GM19468 (cell line): ENCODE results near the gene SORCS2.

Experiments
- ATAC-seq: cut with Tn5 transposase; IDR thresholded peaks from one replicate; pipeline ENCODE4 v1.9.1; 2021; ENCODE audit warnings: mild to moderate bottlenecking, moderate library complexity, moderate number of reproducible peaks; ENCODE audit not compliant: unreplicated experiment; ENCODE audit errors: extremely low read depth

The SORCS2 gene

GRCh38 chr4:7280926-7281690, 88.8 kb downstream of the SORCS2 start:
- ATAC-seq, result no peak

- ATAC-seq, result no peak
These were observed 89.6 kb downstream of the SORCS2 start for GRCh38 chr4:7281691-7282665.

- ATAC-seq, result no peak
These were observed 90.6 kb downstream of the SORCS2 start for GRCh38 chr4:7282786-7283440.

GRCh38 chr4:7285244-7286094, 93.1 kb downstream of the SORCS2 start:
- no peak for ATAC-seq

GRCh38 chr4:7286170-7286569, 93.8 kb downstream of the SORCS2 start:
- ATAC-seq, result no peak

GRCh38 chr4:7286798-7287197, 94.5 kb downstream of the SORCS2 start:
- no peak for ATAC-seq

- ATAC-seq, result no peak
These were observed 95.1 kb downstream of the SORCS2 start for GRCh38 chr4:7287274-7287917.

- no peak for ATAC-seq
These were observed 95.6 kb downstream of the SORCS2 start for GRCh38 chr4:7287918-7288280.

- no peak for ATAC-seq
These were observed 96.6 kb downstream of the SORCS2 start for GRCh38 chr4:7288751-7289523.

- ATAC-seq, result no peak
These were observed 97.3 kb downstream of the SORCS2 start for GRCh38 chr4:7289589-7289988.

GRCh38 chr4:7291372-7292114, 99.2 kb downstream of the SORCS2 start:
- ATAC-seq, result no peak

- no peak for ATAC-seq
These were observed 101.4 kb downstream of the SORCS2 start for GRCh38 chr4:7293703-7294102.

- ATAC-seq, result no peak
These were observed 101.9 kb downstream of the SORCS2 start for GRCh38 chr4:7294176-7294756.

GRCh38 chr4:7295197-7295910, 103.0 kb downstream of the SORCS2 start:
- no peak for ATAC-seq

- no peak for ATAC-seq
These were observed 103.7 kb downstream of the SORCS2 start for GRCh38 chr4:7295911-7296660.

GRCh38 chr4:7296661-7297335, 104.5 kb downstream of the SORCS2 start:
- no peak for ATAC-seq
